HG02970 (cell line): Measurements from ENCODE around the gene STARD10.

Experiments used
- ATAC-seq: cut with Tn5 transposase; IDR thresholded peaks from one replicate; pipeline ENCODE4 v1.9.1; 2021; ENCODE audit warnings: mild to moderate bottlenecking, moderate library complexity, moderate number of reproducible peaks; ENCODE audit not compliant: unreplicated experiment, low FRiP score

Gene STARD10

DNA sequence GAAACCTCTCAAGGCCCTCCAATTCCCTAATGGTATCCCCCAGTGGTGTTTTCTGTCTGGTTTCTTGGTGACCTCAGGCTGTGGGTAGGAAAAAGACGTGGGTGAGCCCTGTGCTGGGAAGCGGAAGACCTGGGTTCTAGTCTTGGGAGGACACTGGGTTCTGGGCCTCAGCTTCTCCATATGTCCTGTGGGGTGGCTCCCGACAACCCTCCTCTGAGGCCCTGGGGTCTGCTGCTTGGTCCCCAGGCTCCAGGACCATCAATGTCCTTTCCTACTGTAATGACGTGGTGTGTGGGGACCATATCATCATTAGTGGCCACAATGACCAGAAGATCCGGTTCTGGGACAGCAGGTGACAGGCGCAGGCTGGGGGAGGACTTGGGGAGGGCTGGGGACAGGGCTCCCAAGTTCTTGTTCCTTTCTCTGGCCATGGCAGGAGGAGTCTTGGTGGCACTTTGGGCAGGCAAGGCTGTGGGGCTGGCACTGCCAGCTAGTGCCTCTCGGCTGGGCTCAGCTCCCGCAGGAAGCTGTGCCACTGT, 33.2 kb upstream of the STARD10 start:
- no peak for ATAC-seq

DNA sequence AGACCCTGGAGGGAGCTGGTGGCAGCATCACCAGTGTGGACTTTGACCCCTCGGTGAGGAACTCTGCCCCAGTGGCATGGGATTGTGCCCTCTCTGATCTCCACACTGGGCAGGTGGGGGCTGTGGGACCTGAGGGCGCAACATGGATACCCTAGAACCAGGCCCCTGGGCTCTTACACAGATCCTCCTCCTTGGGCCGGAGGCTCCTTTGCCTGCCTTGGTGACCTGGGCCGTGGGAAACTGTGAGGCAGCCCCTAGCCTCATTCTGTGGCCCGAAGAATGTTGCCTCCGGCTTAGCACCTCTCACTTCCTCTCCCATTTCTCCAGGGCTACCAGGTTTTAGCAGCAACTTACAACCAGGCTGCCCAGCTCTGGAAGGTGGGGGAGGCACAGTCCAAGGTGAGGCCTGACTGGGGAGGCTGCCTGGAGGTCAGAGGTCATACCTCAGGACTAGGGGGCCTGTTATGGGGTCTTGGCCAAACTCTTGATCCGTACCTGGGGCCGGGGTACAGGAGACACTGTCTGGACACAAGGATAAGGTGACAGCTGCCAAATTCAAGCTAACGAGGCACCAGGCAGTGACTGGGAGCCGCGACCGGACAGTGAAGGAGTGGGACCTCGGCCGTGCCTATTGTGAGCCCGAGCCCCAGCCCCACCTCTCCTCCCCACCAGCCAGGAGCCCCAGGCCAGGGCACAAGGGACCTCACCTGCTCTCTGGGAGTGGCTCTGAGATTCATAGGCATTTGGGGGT, 32.5 kb upstream of the STARD10 start:
- no peak for ATAC-seq

DNA sequence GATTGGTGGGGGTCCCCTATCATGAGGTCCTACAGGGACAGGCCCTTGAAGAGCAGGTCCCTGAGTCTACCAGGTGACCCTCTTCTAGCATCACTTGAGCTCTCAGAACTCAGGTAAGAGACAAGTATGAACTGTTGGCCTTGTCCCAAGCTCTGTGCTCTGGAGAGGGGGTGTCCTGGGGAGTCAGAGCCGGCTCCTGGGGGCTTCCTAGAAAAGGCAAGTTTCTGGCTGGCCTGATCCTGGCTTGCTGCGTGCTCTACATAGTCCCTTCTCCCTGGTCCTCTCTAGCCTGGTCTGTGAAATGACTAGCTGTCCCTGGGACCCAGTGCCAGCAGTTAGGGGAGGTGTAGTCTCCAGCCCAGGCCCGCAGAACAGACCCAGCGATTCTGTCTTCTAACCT, 31.8 kb upstream of the STARD10 start:
- no peak for ATAC-seq

DNA sequence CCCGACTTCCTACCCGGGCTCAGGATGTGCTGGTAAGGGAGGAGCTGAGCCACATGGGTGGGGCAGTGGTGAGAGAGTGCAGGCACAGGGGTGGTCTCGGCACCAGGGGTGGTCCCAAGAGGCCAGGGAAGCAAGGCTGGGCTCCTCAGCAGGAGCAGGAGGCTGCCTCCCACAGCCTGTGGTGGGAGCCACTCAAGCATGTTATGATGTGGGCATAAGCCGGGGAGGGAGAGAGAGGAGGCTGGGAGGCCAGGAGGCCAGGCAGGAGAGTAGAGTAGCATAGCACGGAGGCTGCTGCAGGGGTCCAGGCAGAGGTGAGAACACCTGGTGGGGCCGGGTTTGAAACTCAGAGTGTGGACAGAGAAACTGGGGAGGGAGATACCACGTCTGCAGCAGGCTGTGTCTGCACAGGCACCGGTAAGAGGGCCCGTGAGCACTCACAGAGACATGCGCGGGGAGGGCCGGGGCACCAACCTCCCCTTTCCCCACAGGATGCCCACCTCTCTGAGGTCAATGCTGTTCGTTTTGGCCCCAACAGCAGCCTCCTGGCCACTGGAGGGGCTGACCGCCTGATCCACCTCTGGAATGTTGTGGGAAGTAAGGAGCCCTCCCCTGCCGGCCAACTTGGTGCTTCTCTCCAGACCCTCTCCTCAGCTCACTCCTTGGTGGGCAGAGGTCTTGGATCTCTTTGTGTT, 31.1 kb upstream of the STARD10 start:
- ATAC-seq, result no peak

DNA sequence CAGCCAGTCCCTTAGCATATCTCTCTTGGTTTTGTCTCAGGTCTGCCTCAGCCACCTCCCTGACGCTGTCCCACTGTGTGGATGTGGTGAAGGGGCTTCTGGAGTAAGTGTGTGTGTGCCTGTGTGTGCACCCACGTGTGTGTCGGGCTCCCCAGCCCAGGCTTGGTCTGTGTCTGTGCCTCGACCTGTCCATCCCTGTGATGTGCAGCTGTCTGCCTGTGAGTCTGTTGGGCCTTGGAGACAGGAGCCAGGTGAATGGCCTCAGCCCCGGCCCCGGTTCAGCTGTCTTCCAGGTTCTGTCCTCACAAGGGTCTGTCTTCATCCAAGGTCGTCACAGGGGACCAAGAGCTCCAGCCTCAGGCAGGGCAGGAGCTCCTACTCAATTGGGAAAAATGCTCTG, 30.2 kb upstream of the STARD10 start:
- no peak for ATAC-seq

DNA sequence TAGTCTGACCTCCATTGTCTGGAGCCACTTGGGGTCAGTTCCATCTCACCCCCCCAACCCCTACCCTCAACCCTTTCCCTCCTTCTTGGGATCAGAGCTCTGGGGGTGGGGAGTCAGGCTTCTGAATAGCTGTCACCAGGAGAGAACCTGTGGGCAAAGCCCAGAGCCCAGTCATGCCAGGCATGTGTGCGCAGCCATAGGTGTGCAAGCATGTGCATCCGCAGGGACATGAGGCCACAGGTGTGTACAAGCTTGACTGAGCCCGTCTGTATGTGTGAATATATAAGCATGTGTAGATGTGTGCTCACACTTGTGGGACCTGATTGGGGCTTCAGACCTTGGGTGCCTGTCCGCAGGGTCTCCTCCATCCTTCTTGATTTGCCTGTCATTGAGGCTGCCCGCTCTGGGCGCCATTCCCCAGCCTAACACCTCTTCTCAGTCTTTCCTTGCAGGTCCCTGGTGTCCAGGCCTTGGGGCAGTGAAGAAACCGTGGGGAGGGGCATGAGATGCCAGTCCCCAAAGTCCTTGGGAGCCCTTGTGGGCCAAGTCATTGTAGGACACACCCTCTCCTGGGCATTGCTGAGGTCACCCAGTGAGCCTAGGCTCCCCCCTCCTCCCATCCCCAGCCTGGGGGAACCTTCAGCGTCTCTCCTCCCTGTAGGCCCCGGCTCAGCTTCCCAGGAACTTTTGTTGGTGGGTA, 29.4 kb upstream of the STARD10 start:
- ATAC-seq, result no peak

DNA sequence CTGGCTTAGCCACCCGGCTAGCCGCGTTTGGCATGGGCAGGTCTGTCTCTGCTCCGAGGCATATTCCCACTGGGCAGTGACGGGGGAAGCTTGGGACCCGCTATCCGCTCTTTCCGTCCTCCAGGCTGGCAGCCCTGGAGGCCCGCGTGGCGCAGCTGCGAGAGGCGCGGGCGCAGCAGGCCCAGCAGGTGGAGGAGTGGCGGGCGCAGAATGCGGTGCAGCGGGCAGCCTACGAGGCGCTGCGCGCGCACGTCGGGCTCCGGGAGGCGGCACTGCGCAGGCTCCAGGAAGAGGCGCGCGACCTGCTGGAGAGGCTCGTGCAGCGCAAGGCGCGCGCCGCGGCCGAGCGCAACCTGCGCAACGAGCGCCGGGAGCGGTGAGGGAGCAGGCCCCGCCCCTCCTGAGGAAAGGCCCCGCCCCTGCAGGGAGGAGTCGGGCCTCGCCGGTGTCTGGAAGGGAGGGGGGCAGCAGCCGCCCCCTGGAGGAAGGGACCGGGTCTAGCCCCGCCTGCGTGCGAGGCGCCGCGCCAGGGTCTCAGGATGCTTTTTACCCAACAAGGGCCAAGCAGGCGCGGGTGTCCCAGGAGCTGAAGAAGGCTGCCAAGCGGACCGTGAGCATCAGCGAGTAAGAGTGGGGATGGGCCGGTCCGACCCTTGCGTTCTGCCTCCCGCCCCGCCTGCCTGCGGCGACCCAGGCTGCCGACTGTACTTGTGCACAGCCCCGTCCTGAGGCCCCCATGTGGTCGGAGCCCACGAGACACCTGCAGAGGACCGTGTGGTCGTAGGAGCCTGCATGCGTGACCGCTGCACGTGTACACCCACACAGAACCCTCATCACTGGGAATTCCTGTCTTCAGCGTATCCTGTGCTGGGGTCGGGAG, 28.3 kb upstream of the STARD10 start:
- peak; percentile 83 for ATAC-seq

DNA sequence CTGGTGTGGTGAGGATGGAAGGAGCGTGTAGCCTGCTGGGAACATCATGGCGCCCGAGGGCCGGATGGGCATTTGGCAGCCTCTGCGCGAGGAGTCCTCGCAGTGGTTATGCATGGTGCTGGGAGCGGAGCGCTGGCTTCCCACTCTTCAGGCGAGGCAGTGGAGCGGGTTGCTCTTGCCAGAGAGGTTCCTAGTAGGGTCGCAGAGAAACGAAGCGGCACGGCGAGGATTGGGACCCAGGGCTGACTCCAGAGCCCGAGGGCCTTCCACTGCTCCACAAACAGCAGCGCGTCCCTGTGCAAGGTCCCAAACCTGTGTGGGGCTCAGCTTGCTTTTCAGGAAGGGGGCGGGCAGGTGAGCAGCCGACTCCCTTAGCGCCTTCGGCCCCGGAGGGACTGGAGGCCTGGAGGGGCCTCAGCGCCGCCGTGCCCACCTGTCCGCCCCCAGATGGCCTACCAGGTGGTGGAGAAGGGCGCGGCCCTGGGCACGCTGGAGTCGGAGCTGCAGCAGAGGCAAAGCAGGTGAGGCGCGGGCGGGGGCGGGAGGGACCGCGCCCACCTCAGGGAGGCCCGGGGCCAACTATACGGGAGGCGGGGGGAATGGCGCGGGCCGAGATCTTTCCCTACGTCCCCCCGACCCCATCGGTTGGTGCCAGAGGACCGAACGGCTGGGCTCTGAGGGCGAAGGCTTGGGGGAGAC, 27.5 kb upstream of the STARD10 start:
- no peak for ATAC-seq

DNA sequence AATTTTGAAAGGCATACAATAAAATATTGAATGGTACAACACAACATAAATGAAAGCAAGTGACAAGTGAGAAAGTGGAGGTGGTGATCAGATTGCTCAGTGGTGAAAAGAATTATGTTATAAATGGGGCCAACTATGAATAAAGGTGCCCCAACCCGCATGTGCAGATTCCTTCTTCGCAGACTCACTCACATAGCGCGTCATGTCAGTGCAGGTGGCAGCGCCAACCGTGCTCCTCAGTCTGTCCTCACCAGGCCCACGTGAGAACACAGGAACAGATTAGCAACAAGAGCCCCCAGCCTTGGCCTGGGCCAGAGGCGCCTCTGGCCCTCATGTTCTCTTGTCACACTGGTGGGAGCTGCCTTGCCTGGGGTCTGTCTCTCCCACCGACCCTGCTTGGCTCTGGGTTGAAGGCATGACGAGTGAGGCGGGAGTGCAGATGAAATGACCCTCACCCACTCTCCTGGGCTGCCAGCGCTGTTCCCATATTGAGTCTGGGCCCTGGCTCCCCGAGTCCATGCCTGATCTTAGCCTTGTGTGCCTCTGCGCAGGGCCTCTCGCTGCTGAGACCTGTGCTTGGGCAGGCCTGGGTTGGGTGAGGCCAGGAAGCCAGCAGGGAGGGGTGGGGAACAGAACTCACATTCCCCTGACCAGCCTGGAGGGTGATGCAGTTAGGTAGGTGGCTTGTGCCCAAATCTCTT, 26.7 kb upstream of the STARD10 start:
- ATAC-seq, result no peak

DNA sequence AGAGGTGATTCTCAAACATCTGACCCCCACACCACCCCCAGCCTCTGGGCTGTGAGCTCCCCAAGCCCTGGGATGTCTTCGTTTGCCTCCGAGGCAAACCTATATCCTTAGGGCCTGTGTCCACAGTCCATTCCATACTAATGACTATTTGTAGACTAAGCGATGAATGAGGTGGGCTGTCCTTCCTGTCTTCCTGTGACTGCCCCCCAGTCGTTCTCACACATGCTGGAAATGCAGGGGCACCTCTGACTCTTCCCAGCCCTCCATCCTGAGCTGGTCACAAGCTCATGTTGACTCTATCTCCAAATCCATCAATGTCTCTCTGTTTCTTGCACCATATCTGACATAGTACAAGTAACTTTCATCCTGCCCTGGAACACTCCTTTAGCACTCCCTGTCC, 25.1 kb upstream of the STARD10 start:
- no peak for ATAC-seq

DNA sequence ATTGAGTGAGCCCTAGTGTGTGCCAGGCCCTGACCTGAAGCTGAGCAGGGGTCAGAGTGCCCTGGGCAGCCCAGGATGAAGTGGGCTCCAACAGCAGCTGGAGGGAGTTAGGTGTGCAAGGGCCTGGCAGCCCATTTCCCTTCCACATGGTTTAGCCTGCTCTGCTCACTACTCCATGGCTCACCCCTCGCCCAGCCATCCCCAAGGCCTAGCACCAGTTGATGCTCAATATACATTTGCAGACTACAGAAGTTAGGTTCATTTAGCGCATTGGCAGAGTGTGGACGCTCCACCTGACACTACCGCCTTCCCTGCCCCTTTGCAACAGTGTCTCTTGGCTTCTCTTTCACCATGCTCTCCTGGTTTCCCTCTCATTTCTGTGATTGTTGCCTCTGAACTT, 24.1 kb upstream of the STARD10 start:
- no peak for ATAC-seq

DNA sequence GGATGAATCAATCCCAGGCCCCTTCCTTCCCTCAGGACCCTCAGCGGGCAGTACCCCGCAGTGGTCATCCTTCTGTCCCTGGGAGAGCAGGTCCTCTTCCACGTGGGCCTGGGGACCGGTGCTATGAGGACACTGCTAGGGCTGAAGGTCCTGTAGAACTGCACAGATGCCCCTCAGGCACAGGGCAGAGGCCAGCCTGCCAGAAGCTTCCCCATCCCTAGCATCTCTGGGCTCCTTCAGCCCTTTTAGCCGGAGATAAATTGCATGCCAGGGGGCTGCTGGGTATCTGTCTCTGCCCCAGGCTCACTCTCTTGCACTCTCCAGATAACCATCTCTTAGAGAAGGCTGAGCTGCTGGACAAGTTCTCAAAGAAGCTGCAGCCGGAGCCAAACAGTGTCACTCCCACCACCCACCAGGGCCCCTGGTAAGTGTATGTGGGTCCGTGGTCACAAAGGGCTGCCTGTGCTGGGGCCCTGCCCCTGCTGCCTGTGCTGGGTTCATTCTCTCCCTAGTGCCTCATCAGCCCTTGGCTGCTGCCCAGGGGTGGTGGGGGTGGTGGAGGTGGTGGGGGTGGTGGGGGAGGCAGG, 22.6 kb upstream of the STARD10 start:
- no peak for ATAC-seq

DNA sequence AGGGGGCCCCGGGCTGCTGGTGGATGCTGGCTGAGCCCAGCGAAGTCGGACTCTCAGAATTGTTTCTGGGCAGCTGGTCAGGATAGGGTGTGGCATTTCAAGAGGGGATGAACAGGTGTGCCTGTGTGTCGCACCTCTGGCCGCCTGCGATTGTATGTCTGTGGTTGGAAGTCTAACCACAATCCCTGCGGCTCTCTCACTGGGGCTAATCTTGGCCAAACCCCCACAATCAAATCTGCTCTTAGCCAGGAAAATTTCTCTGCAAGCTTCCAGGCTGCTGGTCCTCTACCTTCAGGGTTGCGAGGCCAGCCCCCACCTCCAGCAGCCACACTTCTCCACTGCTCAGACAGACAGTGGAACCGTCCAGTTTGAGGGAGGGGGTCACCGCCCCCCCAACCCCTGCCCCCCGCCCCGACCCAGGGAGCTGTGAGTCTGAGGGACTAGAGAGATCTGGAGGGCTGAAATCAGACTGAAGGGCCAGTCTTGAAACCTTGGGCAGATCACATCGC, 21.3 kb upstream of the STARD10 start:
- no peak for ATAC-seq

DNA sequence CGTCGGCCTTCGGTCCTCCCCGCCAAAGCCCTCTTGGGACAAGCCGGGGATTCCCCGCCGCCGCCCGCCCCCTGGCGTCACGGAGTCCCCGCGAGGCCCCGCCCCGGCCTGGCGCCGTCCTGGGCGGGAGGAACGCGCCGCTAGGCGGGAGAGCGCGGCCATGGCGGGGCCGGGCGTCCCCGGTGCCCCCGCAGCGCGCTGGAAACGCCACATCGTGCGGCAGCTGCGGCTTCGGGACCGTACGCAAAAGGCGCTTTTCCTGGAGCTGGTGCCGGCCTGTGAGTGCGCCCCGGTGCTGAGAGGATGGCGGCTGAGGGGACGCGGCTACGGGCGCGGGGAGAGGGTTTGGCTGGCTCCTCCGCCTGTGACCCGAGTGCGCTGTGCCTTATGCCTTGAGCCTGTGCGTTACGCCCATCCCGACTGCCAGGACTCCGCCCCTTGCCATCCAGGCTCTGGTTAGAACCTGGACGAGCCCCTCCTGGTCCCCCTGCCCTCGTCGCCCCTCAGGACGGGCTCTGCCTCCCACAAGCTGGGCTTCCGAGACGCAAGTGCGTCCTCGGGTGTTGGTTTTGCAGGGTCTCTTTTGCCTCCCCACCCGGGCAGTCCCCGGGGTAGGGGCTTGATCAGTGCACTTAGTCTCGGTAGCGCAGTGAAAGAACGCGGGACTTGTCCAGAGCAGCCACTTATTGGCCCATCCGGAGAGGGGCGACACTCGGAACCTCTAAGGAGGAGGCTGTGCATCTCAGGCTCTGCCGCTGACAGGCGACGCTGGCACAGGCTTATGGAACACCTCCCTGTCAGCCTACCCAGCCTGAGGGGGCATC, 20.7 kb upstream of the STARD10 start, which contains the start of gene ATG16L2:
TSS of gene ATG16L2 (plus strand) at position 126 of the 824 bp plus-strand sequence. CDS start at position 161, 35 bp downstream.
- peak; percentile 67 for ATAC-seq

DNA sequence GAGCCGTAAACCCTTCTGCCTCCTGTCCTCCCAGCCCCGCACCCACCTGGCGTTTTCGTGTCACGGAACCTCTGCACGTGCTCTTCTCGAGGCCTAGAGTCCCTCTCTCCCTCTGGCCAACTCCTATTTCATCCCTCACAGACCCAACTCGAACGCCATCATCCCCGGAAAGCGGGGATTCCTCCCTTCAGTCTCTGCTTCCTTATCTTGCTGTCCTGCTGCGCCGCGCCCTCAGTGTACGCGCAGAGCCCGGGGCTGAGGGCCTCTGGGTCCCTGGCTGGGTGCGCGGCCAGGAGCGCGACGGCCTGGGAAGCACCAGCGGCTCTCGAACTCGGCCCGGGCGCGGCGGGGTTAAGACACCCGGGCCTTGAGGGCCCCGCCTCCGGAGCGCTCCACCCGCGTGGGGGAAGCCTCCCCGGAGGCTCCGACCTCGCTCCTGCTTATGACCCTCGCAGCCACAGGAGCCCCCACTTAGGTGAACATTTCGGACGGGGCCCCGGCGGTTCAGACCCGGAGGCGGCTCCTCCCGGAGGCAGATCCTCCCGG, 20.0 kb upstream of the STARD10 start:
- peak; percentile 41 for ATAC-seq

DNA sequence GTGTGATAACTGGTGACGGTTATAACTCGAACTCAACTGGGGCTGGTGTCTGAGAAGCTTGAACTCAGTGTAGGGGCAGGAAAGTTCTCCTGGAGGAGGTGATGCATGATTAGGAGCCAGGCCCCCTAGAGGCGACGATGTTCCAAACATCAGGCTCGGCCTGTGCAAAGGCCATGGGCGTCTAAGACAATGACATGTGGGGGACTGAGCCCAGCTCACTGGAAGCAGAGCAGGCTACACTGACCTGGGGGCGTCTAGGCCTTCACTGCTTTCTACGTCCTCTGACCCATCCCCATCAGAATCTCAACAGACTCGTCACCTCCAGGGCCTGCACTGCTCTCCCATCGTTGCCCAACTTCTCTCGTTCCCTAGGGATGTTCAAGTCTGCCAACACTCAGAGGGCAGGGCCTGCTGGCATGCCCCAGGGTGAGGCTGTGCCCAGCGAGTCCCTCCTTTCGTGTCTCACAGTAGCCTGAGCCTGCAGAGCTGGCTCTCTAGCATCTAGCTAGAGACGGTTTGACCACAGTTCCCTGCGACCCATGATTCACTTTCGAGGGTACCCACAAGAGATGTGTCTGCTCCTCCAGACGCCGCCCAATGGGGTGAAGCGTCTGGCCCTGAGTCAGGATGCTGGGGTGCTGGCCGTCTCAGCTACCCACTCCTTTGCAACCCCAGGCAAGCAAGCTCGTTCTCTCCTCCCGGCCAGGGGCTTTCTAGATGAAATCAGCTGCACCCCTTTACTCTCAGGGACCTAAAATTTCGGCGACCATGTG, 19.3 kb upstream of the STARD10 start:
- ATAC-seq, result no peak

DNA sequence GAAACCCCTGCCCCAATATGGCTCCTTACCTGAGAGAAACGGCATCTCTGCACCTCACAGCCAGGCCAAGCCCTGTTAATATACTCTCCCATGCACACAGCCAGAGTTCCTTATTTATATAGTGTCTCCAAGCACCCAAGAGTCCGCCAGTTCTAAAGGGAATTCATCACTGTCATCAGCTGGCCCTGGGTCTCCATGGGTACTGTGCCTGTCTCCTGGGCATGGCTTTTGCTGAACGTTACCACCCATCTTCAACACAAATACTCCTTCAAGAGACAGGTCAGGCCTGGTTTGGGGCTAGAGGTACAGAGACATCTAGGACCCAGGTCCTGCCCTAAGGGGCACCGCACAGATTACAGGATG, 18.7 kb upstream of the STARD10 start:
- ATAC-seq, result no peak
